Body of pancreas (tissue), 4 donors: ENCODE measurements around the gene SLC2A4. TPM values are rescaled to one million over a fixed set of nuclear protein-coding genes. Genes with fewer than 3 reads are reported as not detected.

Source experiments
- ATAC-seq: fragments of 150-250 bp; one replicate; pipeline ENCODE4 v1.9.1; 2016
- DNase-seq, 4 donors: peaks; one replicate each; pipeline ENCODE4 v3.0.0-alpha.2; 2019
- H3K27ac ChIP-seq, 4 donors: fragments of 200-600 bp; sonication (generic); 1 replicate in 3 of 4; 2 replicates in 1 of 4; pipeline versions ENCODE4 v1.5.1 to v1.6.1; 2016 to 2019; ENCODE audit warnings: mild to moderate bottlenecking in 1 of 4, mixed read lengths in 1 of 4, moderate library complexity in 1 of 4
- H3K27me3 ChIP-seq, 2 donors: fragments of 200-600 bp; sonication (generic); one replicate each; pipeline ENCODE4 v1.6.0; 2016; ENCODE audit warnings: mild to moderate bottlenecking in 1 of 2
- H3K36me3 ChIP-seq, 2 donors: fragments of 200-600 bp; sonication (generic); replicated peaks in 1 of 2; 2 replicates each; pipeline ENCODE4 v1.5.1; 2016; ENCODE audit warnings: low read depth in 2 of 2; ENCODE audit not compliant: insufficient read depth in 1 of 2
- H3K4me1 ChIP-seq: fragments of 200-600 bp; sonication (generic); one replicate; pipeline ENCODE4 v1.6.0; 2016
- H3K4me3 ChIP-seq, 2 donors: fragments of 200-600 bp; sonication (generic); 1 replicate in 1 of 2; 2 replicates in 1 of 2; pipeline ENCODE4 v1.5.1; 2016 to 2019
- H3K9me3 ChIP-seq, 3 donors: fragments of 200-600 bp; sonication (generic); 1 replicate in 2 of 3; 2 replicates in 1 of 3; pipeline ENCODE4 v1.5.1; 2016
- POLR2A ChIP-seq, 3 donors: fragments of 450-650 bp; IDR thresholded peaks; one replicate each; pipeline ENCODE4 v1.6.1; 2016; ENCODE audit warnings: antibody characterized with exemption in 3 of 3, mild to moderate bottlenecking in 2 of 3
- WGBS, 2 donors: methylation state at CpG; one replicate each; pipeline ENCODE4 v1.1.5; 2017; 5-methylcytosine and 5-hydroxymethylcytosine counted together
- intact Hi-C: fragments of 100-400 bp; cut with DNase I; formaldehyde crosslinking; loops from one replicate; pipeline ENCODE4 v1.15.1; 2023
- total RNA-seq, 2 donors: library from RNA; depleted of rRNA; stranded (reverse); fragments of >200 nt; gene quantifications; one replicate each; pipeline ENCODE4 v1.1.0, GENCODE V29; 2016
- TF ChIP-seq, protein P1 (sequence below), 7 experiments: fragments of 450-650 bp in 4 of 7; fragments of 200-600 bp in 3 of 7; sonication (generic) in 3 of 7; IDR thresholded peaks; one replicate each; pipeline ENCODE4 v1.5.1; 2016 to 2019; ENCODE audit warnings: antibody characterized with exemption in 7 of 7

Gene SLC2A4
- total RNA-seq, 2 donors from 2014 or later = 1.3 to 10.5 TPM

DNA sequence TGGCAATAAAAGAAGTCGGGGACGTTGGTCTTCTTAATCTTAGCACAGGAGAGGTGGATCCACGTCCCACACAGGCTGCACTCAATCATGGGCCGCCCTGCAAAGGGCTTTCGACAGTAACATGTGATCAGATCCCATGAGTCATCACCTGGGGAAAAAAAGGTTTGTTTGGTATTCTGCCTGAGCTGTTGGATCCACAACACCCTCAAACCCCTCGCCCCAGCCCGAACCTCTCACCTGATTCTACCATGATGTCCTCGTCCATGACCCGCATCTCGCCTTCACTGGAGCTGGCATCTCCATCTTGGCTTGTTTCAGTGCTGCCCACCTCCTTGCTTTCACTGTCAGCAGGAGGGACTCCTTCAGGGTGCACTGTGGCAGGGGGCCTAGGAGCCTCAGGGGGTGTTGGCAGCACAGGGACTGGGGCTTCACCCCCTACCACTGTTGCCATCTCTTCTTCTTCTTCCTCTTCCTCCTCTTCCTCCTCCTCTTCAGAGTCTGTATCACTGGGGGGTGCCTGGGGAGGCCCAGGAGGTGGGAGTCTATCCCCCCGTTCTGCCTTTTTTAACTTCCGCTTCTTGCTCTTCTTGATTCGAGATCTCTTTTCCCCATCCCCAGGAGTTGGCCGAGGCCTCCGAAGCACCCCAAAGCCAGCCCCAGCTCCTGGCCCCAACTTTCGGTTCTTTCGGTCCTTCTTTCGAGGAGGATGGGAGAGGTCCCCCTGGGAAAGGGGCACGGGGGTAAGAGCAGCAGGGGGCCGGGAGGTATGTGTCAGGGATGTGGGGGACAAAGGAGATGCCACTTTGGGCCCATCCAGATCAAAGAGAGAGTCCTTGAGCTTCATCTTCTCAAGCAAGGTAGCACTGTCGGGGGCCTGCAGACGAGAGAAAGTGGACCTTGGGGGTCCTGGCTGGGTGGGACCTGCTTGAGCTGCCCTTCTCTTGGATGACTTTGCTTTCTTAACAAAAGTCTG, 45.5 kb upstream of the SLC2A4 start:
- peak in 1 of 4 donors; percentile 56 for DNase-seq
- peak overlapping the region in 3 of 4 donors; percentile 57 to 85 (median 83) for H3K27ac ChIP-seq

DNA sequence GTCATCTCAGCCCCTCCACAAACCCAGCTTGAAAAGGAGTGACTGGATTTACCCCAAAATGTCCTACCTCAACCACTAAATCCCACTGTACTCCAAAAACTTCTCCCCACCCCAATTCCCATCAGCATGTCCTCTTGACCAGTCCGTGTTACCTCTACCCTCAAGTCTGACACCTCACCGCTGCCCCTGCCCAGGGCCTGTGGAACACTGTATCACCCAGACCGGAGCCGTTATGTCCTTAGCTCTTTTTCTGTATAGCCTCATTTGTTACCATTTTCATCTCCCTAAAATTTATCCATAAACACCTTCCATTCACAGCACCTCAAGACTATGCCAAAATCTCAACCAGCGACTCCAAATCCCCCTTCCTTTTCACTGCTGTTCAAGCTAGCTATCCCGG, 44.7 kb upstream of the SLC2A4 start:
- DNase-seq = no peak
- intact Hi-C loops = no loop called here
- no peaks in the 10 kb centered on the region for H3K27me3 ChIP-seq
- H3K4me1 ChIP-seq = peaks cover 70% of the 10 kb centered on the region
- H3K4me3 ChIP-seq = no peak overlapping the region
- H3K9me3 ChIP-seq = no peaks in the 10 kb centered on the region
- H3K27ac ChIP-seq = peak overlapping the region; percentile 78 to 93 (median 87)
- no peak for ATAC-seq
- peaks cover 0 to 2% of the 10 kb centered on the region in 2 donors for H3K36me3 ChIP-seq
- WGBS, 2 donors = 78 to 82% methylated on average over 6 of the region's 6 CpGs
- TF ChIP-seq POLR2A (IDR thresholded peaks at IDR 0.05) = no peak
- TF ChIP-seq, protein P1, sequence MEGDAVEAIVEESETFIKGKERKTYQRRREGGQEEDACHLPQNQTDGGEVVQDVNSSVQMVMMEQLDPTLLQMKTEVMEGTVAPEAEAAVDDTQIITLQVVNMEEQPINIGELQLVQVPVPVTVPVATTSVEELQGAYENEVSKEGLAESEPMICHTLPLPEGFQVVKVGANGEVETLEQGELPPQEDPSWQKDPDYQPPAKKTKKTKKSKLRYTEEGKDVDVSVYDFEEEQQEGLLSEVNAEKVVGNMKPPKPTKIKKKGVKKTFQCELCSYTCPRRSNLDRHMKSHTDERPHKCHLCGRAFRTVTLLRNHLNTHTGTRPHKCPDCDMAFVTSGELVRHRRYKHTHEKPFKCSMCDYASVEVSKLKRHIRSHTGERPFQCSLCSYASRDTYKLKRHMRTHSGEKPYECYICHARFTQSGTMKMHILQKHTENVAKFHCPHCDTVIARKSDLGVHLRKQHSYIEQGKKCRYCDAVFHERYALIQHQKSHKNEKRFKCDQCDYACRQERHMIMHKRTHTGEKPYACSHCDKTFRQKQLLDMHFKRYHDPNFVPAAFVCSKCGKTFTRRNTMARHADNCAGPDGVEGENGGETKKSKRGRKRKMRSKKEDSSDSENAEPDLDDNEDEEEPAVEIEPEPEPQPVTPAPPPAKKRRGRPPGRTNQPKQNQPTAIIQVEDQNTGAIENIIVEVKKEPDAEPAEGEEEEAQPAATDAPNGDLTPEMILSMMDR (IDR thresholded peaks at IDR 0.05) = no peak

More for the DNA sequence above, 45.5 kb upstream of the SLC2A4 start:
- no peak for ATAC-seq
- no peaks in the 10 kb centered on the region for H3K27me3 ChIP-seq
- 78 to 80% methylated on average over 18 to 22 of the region's 22 CpGs for WGBS, 2 donors
- H3K4me3 ChIP-seq = no peak overlapping the region
- peaks cover 0 to 2% of the 10 kb centered on the region in 2 donors for H3K36me3 ChIP-seq
- TF ChIP-seq, protein P1 (IDR thresholded peaks at IDR 0.05) = no peak
- TF ChIP-seq POLR2A (IDR thresholded peaks at IDR 0.05) = no peak
- peaks cover 68% of the 10 kb centered on the region for H3K4me1 ChIP-seq
- no peaks in the 10 kb centered on the region for H3K9me3 ChIP-seq
- intact Hi-C loops = no loop called here

DNA sequence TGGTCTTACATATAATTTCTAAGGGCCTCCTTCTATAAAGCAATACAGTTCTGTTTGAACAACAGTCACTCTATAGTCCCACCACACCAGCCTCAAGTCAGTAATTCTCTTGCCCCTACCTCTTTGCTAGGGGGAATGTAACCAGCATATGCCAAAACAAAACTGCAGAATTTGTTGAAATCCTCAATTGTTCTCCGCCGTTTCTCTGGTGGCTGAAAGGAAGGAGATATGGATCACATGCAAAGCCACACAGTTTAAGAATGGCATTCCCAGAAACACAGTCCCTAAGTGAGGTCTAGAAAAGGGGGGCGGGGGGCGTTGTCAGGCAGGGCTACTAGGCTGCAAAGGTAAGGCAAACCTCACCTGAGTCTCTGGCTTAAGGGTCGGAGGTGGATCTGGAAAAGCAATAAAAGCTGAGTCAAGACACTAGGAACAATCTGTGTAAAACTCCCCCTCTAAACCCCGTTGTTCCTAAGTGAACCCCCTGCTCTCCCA, 44.2 kb upstream of the SLC2A4 start:
- TF ChIP-seq, protein P1 (IDR thresholded peaks at IDR 0.05) = no peak
- peak in 2 of 3 donors; percentile 17 to 34 for TF ChIP-seq POLR2A (IDR thresholded peaks at IDR 0.05)
- Histone ChIP-seq H3K4me1 (peaks cover 65% of the 10 kb centered on the region), H3K4me3 (no peak overlapping the region), H3K36me3 (peaks cover 0 to 2% of the 10 kb centered on the region in 2 donors), H3K9me3 (no peaks in the 10 kb centered on the region), H3K27me3 (no peaks in the 10 kb centered on the region), H3K27ac (peak overlapping the region; percentile 78 to 93 (median 87))
- ATAC-seq = no peak
- intact Hi-C loops = no loop called here
- no peak for DNase-seq
- 15 to 20% methylated on average over 6 of the region's 6 CpGs for WGBS, 2 donors

DNA sequence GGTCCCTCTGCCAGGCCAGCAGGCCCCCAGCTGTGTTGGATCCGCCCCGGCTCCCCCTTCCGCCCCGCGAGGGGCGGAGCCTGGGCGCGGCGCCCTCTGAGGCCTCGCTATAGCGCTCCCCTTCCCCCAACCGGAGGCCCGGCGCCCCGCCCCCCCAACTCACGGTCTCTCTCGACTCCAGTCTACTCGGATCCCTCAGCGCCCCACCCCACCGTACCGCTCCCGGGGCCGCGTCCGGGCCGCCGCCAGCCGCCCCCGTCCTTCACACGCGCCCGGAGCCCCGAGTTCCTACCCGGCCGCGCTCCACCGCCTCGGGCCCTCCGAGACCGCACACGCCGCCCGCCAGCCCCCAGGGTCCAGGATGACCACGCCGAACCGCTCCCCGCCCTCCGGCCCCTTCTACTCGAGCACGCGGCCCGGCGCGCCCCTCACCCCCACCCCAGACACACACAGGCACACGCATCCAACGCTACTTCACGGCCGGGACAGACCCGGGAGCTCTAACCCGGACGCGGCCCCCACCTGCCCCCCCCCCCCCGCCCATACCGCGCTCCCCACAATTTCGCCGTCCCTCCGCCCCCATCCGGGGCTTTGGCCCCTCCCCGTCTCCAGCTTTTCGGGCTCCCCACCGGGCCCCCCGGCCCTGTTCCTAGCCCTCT, 43.6 kb upstream of the SLC2A4 start:
- DNase-seq (peak; percentile 76 to 86 (median 82)), ATAC-seq (no peak)
- Histone ChIP-seq H3K27ac (peak overlapping the region; percentile 78 to 93 (median 87)), H3K9me3 (no peaks in the 10 kb centered on the region), H3K36me3 (peaks cover 0 to 2% of the 10 kb centered on the region in 2 donors), H3K27me3 (no peaks in the 10 kb centered on the region), H3K4me3 (peak overlapping the region; percentile 85 to 90), H3K4me1 (peaks cover 59% of the 10 kb centered on the region)
- 0 to 1% methylated on average over 20 to 42 of the region's 73 CpGs for WGBS, 2 donors
- TF ChIP-seq, protein P1 (IDR thresholded peaks at IDR 0.05) = no peak
- TF ChIP-seq POLR2A (IDR thresholded peaks at IDR 0.05) = no peak
- intact Hi-C loops = no loop called here
